ENCODE results near the gene LRRC25.

DNA sequence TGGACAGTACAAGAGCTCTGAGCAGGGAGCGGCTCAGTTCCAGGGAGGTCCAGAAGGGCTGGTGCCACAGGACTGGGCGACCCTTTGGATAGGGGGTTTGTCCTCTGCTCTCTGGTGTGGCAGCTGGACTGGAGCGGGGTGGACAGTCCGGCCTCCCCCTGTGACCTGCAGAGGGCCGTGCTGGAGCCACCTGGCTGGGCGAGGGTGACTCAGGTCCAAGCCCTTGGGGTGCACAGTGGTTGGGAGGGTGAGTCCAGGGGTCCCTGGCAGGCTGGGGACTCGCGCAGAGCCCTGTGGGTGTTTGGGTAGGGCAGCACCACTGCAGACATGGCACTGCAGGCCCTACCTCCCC, 29.0 kb upstream of the LRRC25 start:
- TF ChIP-seq EZH2 (IDR thresholded peaks at IDR 0.05; ENCODE audit: low read length), result no peak
- TF ChIP-seq CTCF (optimal IDR thresholded peaks at IDR 0.05 in 1 of 3, IDR thresholded peaks at IDR 0.05 in 1 of 3, conservative IDR thresholded peaks at IDR 0.05 in 1 of 3; ENCODE audit: extremely low read depth in 1 of 3, insufficient read depth in 2 of 3, low read length in 3 of 3), result no peak

All from keratinocyte (primary cell).